GM19239 (cell line): ENCODE results near the gene GNG7.
"Not testable (repeated sequence)": the region's sequence is repeated elsewhere in the genome, so short reads cannot be mapped to it uniquely, and the experiment has no call there.

Experiments used
- DNase-seq: peaks from one replicate; pipeline ENCODE4 v3.0.0; 2011; ENCODE audit warnings: low spot score; ENCODE audit not compliant: insufficient read length
- FAIRE-seq: peaks from 2 replicates; lab custom pipeline; 2011; peaks lifted over from hg19 to GRCh38; lab: Jason Lieb, UNC

Gene GNG7

DNA sequence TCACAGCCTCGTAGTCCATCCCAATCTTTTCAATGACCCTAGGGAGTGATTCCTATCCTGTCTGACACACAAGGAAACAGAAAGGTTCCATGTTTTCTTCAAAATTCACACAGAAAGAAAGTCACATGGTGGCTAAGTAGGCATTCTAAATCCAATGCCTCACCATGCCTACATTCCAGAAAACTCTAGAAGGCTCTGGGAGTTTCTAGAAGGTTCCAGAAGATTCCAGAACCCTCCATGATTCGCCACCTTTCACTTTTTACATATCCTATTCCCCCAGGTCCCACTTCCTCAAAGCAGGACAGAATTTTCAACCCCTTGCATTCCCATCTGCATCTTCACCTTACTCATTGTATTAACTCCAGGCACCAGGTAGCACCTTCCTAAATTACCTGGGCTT is 23.1 kb downstream of the GNG7 start:
- DNase-seq (no peak), FAIRE-seq (no peak)

DNA sequence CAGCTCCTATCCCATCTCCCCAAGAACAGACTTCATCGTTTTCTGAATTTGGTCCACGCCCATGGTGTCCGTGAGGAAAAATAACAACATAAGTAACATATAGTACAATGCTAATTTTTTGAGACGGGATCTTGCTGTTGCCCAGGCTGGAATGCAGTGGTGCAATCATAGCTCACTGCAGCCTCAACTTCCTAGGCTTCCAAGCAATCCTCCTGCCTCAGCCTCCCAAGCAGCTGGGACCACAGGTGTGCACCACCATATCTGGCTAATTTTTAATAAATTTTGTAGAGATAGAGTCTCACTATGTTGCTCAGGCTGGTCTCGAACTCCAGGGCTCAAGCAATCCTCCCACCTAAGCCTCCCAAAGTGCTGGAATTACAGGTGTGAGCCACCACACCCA is 23.5 kb downstream of the GNG7 start:
- FAIRE-seq, DNase-seq: not testable (repeated sequence)

DNA sequence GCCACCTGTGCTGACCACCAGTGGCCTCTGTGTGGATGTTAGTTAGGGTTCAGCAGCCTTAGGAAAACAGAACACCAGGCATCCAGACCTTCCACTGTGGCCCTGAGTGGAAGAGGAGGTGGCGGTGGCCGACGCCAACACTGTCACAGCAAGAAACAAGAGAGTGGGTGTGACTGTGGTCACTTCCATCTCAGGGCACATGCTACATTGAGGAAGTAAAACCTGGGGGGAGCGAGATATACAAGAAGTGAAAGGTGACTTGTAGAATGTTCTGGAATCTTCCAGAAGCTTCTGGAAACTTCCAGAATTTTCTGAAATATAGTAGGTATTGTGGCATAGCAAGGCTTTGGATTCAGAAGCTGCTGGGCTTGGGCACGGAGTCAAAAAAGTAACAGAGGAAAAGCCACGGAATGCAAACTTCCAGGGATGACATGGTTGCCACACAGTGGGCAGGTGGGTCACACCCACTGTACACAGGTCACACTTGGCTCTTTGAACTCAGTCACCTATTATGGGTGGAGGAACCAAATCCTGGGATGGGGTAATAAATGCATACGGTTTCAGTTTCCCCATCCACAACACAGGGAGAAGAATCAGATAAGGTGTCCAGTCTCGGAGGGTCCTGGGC is 24.3 kb downstream of the GNG7 start:
- FAIRE-seq (peak; percentile 65), DNase-seq (peak; percentile 65)

DNA sequence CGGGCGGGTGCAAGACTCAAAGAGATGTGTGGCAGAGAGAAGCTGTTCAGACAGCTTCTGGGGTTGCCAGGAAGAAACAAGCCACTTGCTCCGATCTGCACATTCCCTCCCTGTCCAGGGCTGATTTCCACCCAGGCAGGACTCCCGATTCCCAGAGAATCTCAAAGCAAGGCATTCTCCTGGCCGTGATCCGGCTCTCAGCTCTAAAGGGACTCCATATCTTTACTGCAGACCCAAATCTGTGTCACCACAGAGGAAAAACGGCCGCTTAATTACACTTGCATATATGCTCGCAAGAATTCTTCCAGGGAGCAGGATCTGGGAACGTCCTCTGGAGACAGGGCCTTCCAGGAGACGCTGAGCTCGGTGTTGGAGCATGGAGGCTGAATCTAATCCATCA is 25.7 kb downstream of the GNG7 start:
- FAIRE-seq (no peak), DNase-seq (no peak)

DNA sequence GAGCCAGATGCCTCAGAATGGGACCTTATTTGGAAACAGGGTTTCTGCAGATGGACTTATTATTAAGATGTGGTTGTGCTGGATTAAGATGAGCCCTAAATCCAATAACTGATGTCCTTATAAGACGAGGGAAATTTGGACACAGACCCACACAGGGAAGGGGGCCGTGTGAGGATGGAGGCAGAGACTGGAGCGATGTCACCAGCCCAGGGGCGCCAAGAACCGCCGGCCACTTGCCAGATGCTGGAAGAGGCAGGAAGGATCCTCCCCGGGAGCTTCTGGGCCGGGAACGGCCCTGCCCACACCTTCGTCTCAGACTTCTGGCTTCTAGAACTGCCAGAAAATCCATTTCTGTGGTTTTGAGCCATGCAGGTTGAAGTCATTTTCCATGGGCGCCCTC is 26.6 kb downstream of the GNG7 start:
- DNase-seq (no peak), FAIRE-seq (no peak)

DNA sequence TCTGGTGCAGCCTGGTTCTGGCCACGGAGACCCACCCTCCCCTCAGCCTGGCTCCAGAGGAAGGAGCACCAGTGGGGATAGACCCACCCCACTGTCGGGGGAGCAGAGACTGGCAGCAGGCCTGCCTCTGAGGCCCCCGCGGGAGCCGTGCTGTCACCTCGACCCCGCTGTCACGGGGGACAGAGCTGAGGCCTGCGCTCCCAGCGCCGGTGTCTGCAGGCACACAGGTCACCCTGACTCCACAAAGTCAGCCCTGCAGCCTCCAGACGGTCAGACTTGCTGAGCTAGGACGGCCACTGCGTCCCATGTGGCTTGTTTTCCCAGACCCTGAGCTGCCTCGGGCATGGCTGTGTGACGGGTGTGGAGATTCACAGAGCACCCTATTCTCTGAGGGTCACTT is 32.3 kb downstream of the GNG7 start:
- DNase-seq: no peak
- no peak for FAIRE-seq

DNA sequence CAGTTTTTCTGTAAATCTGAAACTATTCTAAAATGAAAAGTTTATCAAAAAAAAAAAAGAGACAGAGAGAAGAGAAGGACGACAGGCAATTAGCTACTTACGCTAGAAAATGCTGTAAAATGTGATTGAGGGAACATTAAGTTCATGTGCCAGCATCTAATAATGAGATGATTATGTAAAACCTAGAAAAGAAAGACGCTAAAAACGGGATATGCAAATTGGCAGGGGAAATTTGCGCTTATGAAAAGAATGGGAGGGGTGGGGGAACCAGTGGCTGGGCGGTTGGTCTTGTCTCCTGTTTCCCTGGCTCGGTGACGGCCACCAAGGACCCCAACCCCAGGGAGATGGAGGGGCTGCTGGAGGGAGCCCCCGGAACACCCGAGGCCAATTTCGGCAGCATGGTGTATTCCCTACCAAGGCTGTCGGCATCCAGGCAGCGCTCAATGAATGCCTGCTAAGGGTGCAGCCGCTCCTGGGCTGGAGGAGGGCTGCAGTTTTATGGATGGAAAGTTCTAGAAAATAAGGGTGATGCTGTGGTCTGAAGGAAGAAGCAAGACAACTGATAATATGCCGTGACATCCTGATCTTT is 34.2 kb downstream of the GNG7 start:
- DNase-seq (no peak), FAIRE-seq (peak; percentile 79)

DNA sequence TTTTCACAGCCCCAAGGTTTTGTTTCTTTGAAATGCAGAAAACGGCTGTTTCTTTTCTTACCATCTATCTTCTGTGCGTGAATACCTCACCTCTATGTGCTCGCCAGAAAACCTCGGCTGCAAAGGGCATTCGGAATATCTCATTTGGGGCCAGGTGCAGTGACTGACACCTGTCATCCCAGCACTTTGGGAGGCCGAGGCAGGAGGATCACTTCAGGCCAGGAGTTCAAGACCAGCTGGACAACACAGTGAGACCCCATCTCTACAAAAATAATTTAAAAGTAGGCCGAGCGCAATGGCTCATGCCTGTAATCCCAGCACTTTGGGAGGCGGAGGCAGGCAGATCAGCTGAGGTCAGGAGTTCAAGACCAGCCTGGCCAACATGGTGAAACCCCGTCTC is 35.1 kb downstream of the GNG7 start:
- not testable (repeated sequence) for FAIRE-seq, DNase-seq

DNA sequence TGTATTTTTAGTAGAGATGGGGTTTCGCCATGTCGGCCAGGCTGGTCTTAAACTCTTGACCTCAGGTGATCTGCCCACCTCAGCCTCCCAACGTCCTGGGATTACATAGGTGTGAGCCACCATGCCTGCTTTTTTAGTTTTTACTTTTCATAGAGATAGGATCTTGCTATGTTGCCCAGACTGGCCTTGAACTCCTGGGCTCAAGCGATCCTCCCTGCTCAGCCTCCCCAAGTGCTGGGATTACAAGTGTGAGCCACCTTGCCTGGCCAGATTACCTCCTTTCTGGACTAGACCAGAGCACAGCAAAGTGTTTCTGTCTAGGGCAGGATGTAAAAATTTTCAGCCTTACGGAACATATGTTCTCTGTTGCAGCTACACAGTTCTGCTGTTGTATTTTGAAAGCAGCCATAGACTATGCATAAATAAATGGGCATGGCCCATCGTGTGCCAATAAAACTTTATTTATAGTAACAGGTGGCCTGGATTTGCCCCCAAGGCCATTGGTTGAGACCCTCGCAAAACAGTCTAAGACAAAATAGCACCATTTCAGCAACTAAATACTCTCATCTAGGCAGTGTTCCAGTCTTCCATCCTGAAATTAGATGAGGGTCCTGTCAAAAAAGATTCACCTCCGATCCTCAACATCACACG is 36.0 kb downstream of the GNG7 start:
- DNase-seq (no peak), FAIRE-seq (no peak)

DNA sequence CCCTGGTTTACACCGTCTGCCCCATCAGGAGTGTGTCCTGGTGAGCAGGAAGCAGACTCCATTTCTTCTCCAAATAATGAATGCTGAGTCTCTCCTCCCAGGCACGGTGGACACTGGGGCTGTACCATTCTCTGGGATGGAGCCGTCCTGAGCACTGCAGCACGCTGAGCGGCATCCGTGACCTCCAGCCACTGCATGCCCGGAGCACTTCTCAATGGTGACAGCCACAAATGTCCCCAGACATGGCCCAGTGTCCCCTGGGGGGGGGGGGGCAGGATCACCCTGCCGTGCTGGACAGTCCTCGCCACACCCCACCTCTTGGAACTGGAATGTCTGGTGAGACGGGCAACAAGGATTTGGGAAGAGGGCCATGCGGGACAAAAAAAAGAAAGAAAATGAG is 37.4 kb downstream of the GNG7 start:
- DNase-seq: no peak

DNA sequence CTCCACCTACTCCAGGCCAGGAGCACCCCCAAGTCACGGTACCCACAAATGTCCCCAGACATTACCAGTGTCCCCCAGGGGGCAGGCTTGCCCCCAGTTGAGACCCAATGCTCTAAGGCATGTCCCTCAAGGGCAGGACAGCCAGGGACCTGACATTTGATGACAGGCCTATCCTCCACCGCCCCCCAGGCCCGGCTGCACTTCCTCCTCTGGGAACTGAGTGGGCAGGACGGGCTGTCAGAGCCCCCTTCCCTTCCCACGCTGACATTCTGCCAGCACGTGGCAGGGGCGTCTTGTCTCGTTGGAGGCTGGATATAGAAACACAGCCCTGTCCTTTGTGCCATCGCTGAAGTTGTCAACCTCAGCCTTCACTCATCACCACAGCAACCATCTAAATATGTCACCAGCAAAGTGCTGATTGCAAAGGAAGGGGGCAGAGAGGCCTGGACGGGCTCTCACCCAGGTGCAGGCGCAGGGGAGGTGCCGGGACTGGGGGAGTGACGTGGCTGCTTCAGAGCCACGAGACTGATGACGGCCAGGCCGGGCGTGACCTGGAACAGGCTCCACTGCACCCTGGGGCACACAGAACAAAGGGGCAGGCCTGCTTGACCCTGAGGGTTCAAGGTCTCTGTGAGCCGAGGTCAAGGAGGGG is 38.4 kb downstream of the GNG7 start:
- DNase-seq: peak; percentile 58
- FAIRE-seq: peak; percentile 83

More for the DNA sequence above, 37.4 kb downstream of the GNG7 start:
- no peak for FAIRE-seq

DNA sequence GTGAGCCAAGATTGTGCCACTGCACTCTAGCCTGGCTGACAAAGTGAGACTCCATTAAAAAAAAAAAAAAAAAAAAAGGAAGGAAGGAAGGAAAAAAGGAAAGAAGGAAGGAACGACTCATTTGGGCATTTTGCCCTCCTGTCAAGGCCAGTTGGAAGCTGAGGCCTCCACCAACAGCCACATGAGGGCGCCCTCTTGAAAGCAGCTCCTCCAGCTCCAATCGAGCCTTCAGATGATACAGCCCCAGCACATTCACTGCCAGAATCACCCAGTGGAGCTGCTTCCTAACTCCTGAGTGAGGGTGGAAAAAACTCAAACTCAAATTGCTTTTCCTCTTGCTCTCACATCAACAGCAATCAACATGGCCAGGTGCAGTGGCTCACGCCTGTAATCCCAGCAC is 40.9 kb downstream of the GNG7 start:
- FAIRE-seq (no peak), DNase-seq (no peak)

DNA sequence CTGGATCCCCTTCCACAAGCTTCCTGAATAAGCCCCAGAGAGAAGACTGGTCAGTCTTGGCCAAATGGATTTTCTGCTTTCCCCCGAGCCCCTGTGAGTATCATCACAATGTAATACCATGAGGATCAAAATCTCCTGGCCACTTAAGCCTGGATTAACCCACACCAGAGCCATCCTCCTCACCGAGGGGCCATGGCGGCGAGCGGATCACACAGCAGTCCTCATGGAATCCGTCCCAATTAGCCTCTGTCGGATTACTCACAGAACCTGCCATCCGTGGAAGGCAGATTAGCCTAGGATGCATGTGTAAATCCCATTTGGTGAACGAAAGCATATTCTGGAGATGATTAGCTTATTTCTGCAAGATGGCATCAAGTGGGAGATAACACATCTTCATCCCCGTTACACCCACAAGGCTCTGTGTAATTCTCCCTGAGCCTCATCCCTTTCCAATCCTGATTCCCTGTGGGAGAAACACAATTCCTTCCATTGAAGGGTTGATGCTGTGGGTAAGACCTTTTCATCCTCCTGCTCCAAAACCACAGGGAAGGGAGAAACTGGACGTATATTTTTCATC is 42.5 kb downstream of the GNG7 start:
- no peak for DNase-seq

DNA sequence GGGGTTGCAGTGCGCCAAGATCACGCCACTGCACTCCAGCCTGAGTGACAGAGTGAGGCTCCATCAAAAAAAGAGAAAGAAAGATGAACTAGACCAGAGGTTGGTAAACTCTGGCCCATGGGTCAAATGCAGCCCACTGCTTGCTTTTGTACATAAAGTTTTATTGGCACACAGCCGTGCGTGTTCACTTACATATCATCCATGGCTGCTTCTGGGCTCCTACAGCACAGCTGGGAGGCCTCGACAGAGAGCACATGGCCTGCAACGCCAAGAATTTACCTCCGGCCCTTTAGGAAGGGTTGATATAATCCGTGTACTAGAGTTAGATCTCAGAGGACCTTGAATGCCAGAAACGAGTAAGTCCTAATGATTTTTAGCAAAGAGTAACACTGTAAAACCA is 46.0 kb downstream of the GNG7 start:
- DNase-seq (no peak), FAIRE-seq (no peak)

More for the DNA sequence above, 42.5 kb downstream of the GNG7 start:
- FAIRE-seq: no peak

DNA sequence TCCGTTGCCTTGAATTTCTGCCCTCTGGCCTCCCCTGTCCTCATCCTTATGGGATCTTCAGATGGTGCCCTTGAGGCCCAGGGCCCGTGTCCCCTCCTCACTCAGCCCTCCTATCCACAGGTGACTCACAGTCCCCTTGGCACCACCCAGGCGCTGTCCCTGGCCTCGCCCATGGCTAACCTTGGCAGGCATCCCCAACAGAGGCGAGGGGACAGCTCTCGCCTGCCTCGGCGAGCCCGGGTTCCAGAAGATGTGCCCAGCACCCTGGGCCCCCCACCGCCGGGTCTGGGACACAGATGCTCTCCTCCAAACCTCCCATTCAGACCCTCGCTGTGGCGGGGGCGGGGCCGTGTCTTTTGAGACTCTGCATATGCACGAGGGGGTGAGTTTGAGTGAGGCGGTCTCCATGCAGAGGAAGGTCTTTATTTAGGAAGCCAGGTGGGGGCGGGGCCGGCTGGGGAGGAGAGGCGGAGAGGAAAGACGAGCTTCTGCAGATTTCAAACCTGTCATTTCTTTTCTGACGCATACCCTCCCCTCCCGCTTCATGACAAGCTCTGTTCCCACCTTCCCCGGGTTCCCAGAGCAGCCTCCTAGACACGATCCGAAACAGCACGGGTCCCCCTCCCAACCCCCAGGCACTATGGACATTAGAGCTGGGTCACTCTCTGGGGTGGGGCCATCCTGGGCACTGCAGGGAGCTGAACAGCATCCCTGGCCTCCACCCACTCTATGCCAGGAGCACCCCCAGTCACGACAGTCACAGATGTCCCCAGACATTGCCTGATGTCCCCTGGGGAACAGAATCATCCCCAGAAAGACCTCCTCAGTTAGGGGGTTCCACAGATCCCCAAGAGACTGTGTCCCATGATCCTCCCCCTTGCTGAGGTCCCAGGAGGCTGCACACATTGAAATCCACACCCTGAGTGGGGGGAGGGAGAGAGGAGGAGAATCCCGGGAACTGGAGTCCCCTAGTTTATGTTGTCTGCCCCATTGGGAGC is 48.5 kb downstream of the GNG7 start:
- FAIRE-seq (no peak), DNase-seq (no peak)

DNA sequence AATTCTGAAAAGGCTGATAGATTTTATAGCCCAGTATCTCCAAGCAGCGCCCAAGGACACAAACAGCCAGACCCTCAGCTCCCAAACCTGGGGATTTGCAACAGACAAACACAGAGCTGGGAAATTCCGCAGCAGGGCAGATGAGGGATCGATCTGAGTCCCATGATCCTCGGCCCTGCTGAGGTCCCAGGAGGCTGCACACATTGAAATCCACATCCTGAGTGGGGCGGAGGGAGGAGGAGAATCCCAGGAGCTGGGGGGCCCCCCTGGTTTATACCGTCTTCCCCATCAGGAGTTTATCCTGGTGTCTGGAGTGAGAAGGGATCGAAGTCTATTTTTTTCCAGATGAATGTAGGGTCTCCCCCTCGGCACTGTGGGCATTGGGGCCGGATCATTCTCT is 49.3 kb downstream of the GNG7 start:
- no peak for DNase-seq
- FAIRE-seq: no peak

DNA sequence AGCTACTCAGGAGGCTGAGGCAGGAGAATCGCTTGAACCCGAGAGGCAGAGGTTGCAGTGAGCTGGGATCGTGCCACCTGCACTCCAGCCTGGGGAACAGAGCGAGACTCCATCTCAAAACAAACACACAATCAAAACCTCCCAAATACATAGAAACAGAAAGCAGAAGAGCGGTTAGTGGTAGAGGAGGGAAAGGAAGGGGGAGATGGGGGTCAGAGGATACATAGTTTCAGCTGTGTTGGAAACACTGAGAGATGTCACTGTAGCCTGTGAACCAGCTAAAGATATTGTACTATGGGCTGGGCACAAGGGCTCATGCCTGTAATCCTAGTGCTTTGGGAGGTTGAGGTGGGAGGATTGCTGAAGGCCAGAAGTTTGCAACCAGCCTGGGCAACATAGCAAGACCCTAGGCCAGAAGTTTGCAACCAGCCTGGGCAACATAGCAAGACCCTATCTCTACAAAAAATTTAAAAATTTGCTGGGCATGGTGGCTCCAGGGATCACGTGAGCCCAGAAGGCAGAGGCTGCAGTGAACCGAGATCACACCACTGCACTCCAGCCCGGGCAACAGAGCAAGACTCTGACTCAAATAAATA is 49.9 kb downstream of the GNG7 start:
- no peak for FAIRE-seq
- DNase-seq: no peak

DNA sequence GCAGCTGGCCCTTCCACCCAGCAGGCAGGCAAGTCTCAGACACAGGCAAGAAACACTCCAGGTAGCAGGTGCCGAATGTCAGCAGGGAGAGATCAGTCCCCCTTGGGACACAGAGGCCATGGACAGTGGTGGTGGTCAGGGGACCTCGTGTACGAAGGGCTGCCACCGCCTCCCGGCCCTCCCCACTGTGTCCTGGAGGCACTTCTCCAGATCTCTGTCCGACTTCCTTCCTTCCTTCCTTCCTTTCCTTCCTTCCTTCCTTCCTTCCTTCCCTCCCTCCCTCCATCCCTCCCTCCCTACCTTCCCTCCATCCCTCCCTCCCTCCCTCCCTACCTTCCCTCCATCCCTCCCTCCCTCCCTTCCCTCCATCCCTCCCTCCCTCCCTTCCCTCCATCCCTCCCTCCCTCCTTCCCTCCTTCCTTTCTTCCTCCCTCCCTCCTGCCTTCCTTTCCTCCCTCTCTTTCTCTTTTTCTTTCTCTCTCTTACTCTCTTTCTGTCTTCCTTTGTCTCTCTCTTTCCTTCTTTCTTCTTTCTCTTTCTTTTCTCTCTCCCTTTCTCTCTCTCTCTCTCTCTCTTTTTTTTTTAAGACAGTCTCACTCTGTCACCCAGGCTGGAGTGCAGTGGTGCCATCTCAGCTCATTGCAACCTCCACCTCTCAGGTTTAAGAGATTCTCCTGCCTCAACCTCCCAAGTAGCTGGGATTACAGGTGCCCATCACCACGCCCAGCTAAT is 51.3 kb downstream of the GNG7 start:
- FAIRE-seq, DNase-seq: not testable (repeated sequence)

DNA sequence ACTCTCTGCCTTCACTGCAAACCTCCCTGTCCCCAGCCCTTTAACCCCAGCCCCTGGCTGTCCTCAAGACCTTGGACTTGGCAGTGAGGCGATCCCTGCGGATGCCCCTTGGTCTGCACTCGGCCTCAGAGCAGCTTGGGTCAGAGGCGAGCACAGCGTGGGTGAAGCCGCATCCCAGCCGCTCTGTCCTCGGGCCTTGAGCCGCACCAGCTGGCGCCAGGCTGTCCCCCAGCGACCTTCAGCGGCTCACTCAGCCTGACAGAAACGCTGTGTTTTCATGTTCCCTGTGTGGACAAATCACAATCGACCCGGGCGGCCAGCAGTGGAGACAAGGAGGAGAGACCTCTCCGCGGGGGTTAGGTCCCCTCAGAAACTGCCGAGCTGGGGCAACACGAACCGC is 52.0 kb downstream of the GNG7 start:
- DNase-seq (no peak), FAIRE-seq (no peak)
